NCI-H2227 (cell line): Measurements from ENCODE around the gene CHD9.

ENCODE experiments used
- DNase-seq: peaks from one replicate; lab custom pipeline; 2025; ENCODE audit not compliant: unreplicated experiment; lab: John Stamatoyannopoulos, UW

CHD9 gene

GRCh38 chr16:53191413-53191812 is 136.6 kb downstream of the CHD9 start:
- DNase-seq = no peak

GRCh38 chr16:53198933-53199332 is 144.1 kb downstream of the CHD9 start:
- no peak for DNase-seq

GRCh38 chr16:53201900-53202299 is 147.1 kb downstream of the CHD9 start:
- DNase-seq = no peak

GRCh38 chr16:53202398-53202797 is 147.6 kb downstream of the CHD9 start:
- DNase-seq = no peak

GRCh38 chr16:53207810-53208752 is 153.3 kb downstream of the CHD9 start:
- peak; percentile 73 for DNase-seq

GRCh38 chr16:53209429-53209828 is 154.6 kb downstream of the CHD9 start:
- DNase-seq = no peak

GRCh38 chr16:53209877-53210276 is 155.1 kb downstream of the CHD9 start:
- no peak for DNase-seq

- DNase-seq = no peak
Observed at GRCh38 chr16:53211253-53211652, 156.5 kb downstream of the CHD9 start.

- no peak for DNase-seq
Observed at GRCh38 chr16:53212893-53213223, 158.1 kb downstream of the CHD9 start.

- no peak for DNase-seq
Observed at GRCh38 chr16:53213542-53213941, 158.8 kb downstream of the CHD9 start.

- DNase-seq = no peak
Observed at GRCh38 chr16:53216798-53217197, 162.0 kb downstream of the CHD9 start.

GRCh38 chr16:53219371-53219770 is 164.6 kb downstream of the CHD9 start:
- DNase-seq = no peak

- no peak for DNase-seq
Observed at GRCh38 chr16:53219795-53220454, 165.1 kb downstream of the CHD9 start.

GRCh38 chr16:53220585-53220984 is 165.8 kb downstream of the CHD9 start:
- DNase-seq = peak; percentile 3

GRCh38 chr16:53224951-53225533 is 170.3 kb downstream of the CHD9 start:
- DNase-seq = no peak

GRCh38 chr16:53232826-53233529 is 178.2 kb downstream of the CHD9 start:
- no peak for DNase-seq

GRCh38 chr16:53234836-53235235 is 180.0 kb downstream of the CHD9 start:
- no peak for DNase-seq

GRCh38 chr16:53235851-53236250 is 181.1 kb downstream of the CHD9 start:
- no peak for DNase-seq

GRCh38 chr16:53249331-53249730 is 194.5 kb downstream of the CHD9 start:
- DNase-seq = no peak

- DNase-seq = no peak
Observed at GRCh38 chr16:53257001-53257400, 202.2 kb downstream of the CHD9 start.

GRCh38 chr16:53258809-53259208 is 204.0 kb downstream of the CHD9 start:
- DNase-seq = no peak
